Thymus (tissue), 11 donors: ENCODE results near the gene UBA52. TPM values are rescaled to one million over a fixed set of nuclear protein-coding genes. Genes with fewer than 3 reads are reported as not detected.
A peak's percentile ranks its signal among the peaks of the same experiment; 100 is the strongest.

Experiments
- DNase-seq, 9 donors: peaks; one replicate each; pipeline ENCODE4 v3.0.0-alpha.2; 2013; ENCODE audit warnings: low spot score in 9 of 9, low read depth in 6 of 9, missing footprints in 1 of 9
- H3K27ac ChIP-seq, 2 donors: one replicate each; pipeline ENCODE4 v1.5.1; 2013; ENCODE audit warnings: control low read depth in 1 of 2, low read depth in 1 of 2, low read length in 1 of 2, mild to moderate bottlenecking in 1 of 2, moderate library complexity in 1 of 2
- H3K27me3 ChIP-seq, 2 donors: one replicate each; pipeline ENCODE4 v1.5.1; 2013; ENCODE audit warnings: low read length in 1 of 2; ENCODE audit not compliant: control insufficient read depth in 2 of 2, insufficient read depth in 1 of 2
- H3K36me3 ChIP-seq, 2 donors: one replicate each; pipeline ENCODE4 v1.5.1; 2013; ENCODE audit warnings: low read length in 1 of 2, mild to moderate bottlenecking in 1 of 2, moderate library complexity in 1 of 2; ENCODE audit not compliant: control insufficient read depth in 2 of 2, insufficient read depth in 2 of 2
- H3K4me1 ChIP-seq, 2 donors: one replicate each; pipeline ENCODE4 v1.5.1; 2013; ENCODE audit warnings: low read length in 2 of 2; ENCODE audit not compliant: control insufficient read depth in 2 of 2, insufficient read depth in 2 of 2
- H3K4me3 ChIP-seq, 2 donors: one replicate each; pipeline ENCODE4 v1.5.1; 2013; ENCODE audit warnings: low read length in 2 of 2, control low read depth in 1 of 2, mild to moderate bottlenecking in 1 of 2
- H3K9me3 ChIP-seq, 2 donors: one replicate each; pipeline ENCODE4 v1.5.1; 2013; ENCODE audit warnings: low read length in 1 of 2, mild to moderate bottlenecking in 1 of 2; ENCODE audit not compliant: control insufficient read depth in 2 of 2, insufficient read depth in 1 of 2
- WGBS: extraction: QIAGEN DNeasy Blood & Tissue Kit; methylation state at CpG from one replicate; pipeline ENCODE4 v1.1.7; 2013; 5-methylcytosine and 5-hydroxymethylcytosine counted together
- polyA plus RNA-seq: library from polyadenylated mRNA; stranded (reverse); fragments of 200-250 nt; gene quantifications from one replicate; pipeline ENCODE4 v1.2.3, GENCODE V29; 2013
- total RNA-seq: library from RNA; stranded (reverse); fragments of 120-200 nt; gene quantifications from one replicate; pipeline ENCODE4 v1.2.4, GENCODE V29; 2013
- donor health status: healthy.

UBA52 gene
- total and polyA plus RNA-seq, 2 donors, result 1,270 to 1,679 TPM

DNA sequence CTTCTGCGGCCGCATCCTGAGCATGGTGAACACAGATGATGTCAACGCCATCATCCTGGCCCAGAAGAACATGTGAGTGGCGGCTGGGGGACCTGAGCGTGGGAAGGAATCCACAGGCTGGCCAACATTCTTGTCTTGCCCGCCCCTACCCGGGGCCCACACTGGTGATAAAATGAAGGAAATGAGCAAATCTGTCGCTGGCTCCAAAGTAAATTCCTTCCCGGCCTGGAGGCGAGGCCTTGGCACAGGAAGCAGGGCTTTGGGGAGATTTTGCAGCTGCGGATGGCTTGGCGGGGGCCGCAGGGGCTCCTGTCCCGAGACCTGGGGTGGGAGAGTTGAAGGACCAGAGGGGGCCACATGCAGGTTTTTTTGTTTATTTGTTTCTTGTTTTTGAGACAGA lies 9.6 kb upstream of the UBA52 start:
- peaks cover 0 to 4% of the 10 kb centered on the region in 2 donors for H3K9me3 ChIP-seq
- no peak for DNase-seq
- no peaks in the 10 kb centered on the region for H3K27me3 ChIP-seq
- 97% methylated on average over 14 of the region's 14 CpGs for WGBS
- H3K4me3 ChIP-seq, result no peak overlapping the region
- peaks cover 7 to 15% of the 10 kb centered on the region in 2 donors for H3K4me1 ChIP-seq
- no peak overlapping the region for H3K27ac ChIP-seq
- peaks cover 40 to 49% of the 10 kb centered on the region in 2 donors for H3K36me3 ChIP-seq

DNA sequence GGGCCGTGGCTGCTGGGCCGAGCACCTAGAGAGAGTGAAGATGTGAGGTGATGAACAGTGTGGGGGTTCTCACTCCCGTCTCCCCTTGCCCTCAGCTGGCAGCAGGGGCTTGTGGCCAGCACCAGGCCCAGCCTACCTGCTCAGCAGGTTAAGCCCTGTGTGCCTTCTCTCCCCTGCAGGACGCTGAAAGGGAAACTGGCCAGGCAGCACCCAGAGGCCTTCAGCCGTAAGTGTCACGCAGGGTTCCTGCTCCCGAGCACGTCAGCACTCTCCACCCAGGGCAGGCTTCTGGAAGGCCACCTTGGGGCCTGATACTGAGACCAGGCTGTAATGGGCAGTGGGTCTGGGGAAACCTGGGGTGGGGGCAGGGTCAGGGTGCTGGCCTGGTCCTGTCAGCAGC lies 4.7 kb upstream of the UBA52 start:
- no peaks in the 10 kb centered on the region for H3K27me3 ChIP-seq
- H3K4me3 ChIP-seq, result no peak overlapping the region
- H3K9me3 ChIP-seq, result no peaks in the 10 kb centered on the region
- no peak overlapping the region for H3K27ac ChIP-seq
- H3K4me1 ChIP-seq, result peaks cover 0 to 4% of the 10 kb centered on the region in 2 donors
- 98% methylated on average over 8 of the region's 8 CpGs for WGBS
- peaks cover 60 to 66% of the 10 kb centered on the region in 2 donors for H3K36me3 ChIP-seq
- DNase-seq, result no peak

DNA sequence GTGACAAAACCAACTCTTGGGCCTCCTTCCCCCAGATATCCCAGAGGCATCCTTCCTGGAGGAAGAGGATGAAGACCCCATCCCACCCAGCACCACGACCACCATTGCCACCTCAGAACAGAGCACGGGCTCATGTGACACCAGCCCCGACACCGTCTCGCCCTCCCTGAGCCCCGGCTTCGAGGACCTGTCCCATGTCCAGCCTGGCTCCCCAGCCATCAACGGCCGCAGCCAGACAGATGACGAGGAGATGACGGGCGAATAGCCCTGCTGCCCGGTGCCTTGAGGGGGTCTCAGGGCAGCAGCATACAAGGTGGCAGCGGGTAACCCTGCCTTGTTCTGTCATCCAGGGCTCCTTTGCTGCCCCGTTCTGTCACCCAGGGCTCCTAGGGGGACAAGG lies 3.3 kb upstream of the UBA52 start:
- H3K4me1 ChIP-seq, result peaks cover 12 to 15% of the 10 kb centered on the region in 2 donors
- 98% methylated on average over 15 of the region's 15 CpGs for whole genome bisulfite sequencing
- no peak for DNase-seq
- H3K4me3 ChIP-seq, result no peak overlapping the region
- H3K27ac ChIP-seq, result no peak overlapping the region
- peaks cover 52 to 62% of the 10 kb centered on the region in 2 donors for H3K36me3 ChIP-seq
- no peaks in the 10 kb centered on the region for H3K9me3 ChIP-seq
- no peaks in the 10 kb centered on the region for H3K27me3 ChIP-seq

- Histone ChIP-seq H3K4me1 (peaks cover 13 to 17% of the 10 kb centered on the region in 2 donors), H3K4me3 (no peak overlapping the region), H3K36me3 (peaks cover 31 to 52% of the 10 kb centered on the region in 2 donors), H3K27ac (no peak overlapping the region), H3K9me3 (no peaks in the 10 kb centered on the region), H3K27me3 (no peaks in the 10 kb centered on the region)
- DNase-seq, result no peak
- WGBS, result 98% methylated on average over 18 of the region's 18 CpGs
Measured at GRCh38 chr19:18574691-18575291, 3.1 kb downstream of the UBA52 start.

DNA sequence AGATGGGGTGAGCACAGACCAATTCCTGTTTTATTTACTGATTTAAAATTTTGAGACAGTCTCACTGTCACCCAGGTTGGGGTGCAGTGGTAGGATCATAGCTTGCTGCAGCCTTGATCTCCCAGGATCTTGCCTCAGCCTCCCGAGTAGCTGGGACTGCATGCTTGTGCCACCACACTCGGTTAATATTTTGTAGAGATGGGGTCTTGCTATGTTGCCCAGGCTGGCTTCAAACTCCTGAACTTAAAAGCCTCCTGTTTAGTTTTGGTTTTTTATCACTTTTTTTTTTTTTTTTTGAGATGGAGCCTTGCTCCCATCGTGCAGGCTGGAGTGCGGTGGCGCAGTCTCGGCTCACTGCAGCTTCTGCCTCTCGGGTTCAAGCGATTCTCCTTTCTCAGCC lies 4.7 kb downstream of the UBA52 start:
- Histone ChIP-seq H3K4me3 (no peak overlapping the region), H3K4me1 (peaks cover 13 to 14% of the 10 kb centered on the region in 2 donors), H3K36me3 (peaks cover 31 to 52% of the 10 kb centered on the region in 2 donors), H3K9me3 (no peaks in the 10 kb centered on the region), H3K27me3 (no peaks in the 10 kb centered on the region), H3K27ac (no peak overlapping the region)
- DNase-seq, result no peak
- 89% methylated on average over 8 of the region's 8 CpGs for WGBS

DNA sequence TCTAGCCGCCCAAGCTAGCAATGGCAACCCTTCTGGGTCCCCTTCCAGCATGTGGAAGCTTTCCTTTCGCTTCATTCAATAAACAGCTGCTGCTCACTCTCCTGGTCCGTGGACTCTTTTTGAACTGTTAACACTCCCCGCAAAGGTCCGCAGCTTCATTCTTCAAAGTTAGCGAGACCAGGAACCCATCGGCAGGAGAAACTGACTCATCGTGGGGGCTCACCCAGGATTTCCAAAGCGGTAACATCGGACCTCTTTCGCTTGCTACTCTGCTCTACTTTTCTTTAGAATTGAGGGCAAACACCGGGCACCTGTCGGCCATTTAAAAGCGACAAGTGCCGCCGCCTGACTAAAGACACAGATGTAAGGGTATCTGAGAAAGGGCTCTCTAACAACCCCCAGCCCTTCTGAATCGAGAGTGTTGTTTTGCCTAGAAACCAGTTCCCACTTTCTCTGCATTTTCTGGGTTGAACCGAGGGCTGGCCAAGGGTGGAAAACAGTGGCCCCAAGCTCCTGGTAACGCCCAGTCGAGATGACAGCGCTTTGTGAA lies 5.8 kb downstream of the UBA52 start:
- peaks cover 10 to 11% of the 10 kb centered on the region in 2 donors for H3K4me1 ChIP-seq
- DNase-seq, result no peak
- no peak overlapping the region for H3K27ac ChIP-seq
- no peaks in the 10 kb centered on the region for H3K9me3 ChIP-seq
- H3K4me3 ChIP-seq, result no peak overlapping the region
- no peaks in the 10 kb centered on the region for H3K27me3 ChIP-seq
- WGBS, result 97% methylated on average over 21 of the region's 21 CpGs
- peaks cover 31 to 52% of the 10 kb centered on the region in 2 donors for H3K36me3 ChIP-seq

DNA sequence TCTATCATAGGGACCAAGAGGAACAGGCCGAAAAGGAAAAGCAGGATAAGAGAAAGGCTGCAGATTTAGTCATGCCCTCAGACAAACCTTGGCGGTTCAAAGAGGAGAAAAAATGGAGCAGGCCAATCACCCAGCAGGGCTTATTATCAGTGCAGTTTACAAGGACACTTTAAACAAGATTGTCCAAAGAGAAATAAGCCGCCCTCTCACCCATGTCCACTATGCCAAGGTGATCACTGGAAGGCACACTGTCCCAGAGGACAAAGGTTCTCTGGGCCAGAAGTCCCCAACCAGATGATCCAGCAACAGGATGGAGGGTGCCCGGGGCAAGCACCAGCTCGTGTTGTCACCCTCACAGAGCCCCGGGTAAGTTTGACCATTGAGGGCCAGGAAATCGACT lies 8.7 kb downstream of the UBA52 start:
- peaks cover 0 to 1% of the 10 kb centered on the region in 2 donors for H3K4me1 ChIP-seq
- H3K27ac ChIP-seq, result no peak overlapping the region
- no peak for DNase-seq
- H3K9me3 ChIP-seq, result no peaks in the 10 kb centered on the region
- no peaks in the 10 kb centered on the region for H3K27me3 ChIP-seq
- H3K4me3 ChIP-seq, result no peak overlapping the region
- 79% methylated on average over 7 of the region's 7 CpGs for WGBS
- H3K36me3 ChIP-seq, result peaks cover 9 to 28% of the 10 kb centered on the region in 2 donors

GRCh38 chr19:18586306-18586705 lies 14.6 kb downstream of the UBA52 start:
- peaks cover 6 to 7% of the 10 kb centered on the region in 2 donors for H3K36me3 ChIP-seq
- 64% methylated on average over 2 of the region's 2 CpGs for WGBS
- no peak overlapping the region for H3K27ac ChIP-seq
- DNase-seq, result no peak
- H3K4me1 ChIP-seq, result peaks cover 13 to 31% of the 10 kb centered on the region in 2 donors
- H3K4me3 ChIP-seq, result no peak overlapping the region
- H3K27me3 ChIP-seq, result no peaks in the 10 kb centered on the region
- H3K9me3 ChIP-seq, result no peaks in the 10 kb centered on the region

DNA sequence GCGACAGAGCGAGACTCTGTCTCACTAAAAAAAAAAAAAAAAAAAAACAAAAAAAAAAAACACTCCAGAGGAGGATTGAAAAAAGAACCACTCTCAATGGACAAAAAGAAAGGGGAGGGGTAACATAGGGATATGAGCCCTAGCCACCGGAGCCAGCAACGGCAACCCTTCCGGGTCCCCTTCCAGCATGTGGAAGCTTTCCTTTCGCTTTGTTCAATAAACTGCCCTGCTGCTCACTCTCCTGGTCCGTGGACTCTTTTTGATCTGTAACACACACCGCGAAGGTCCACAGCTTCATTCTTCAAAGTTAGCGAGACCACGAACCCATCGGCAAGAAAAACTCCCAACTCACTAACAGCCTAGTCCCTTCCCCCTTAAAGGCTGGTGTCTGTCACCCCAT lies 15.9 kb downstream of the UBA52 start:
- H3K4me1 ChIP-seq, result peaks cover 13 to 31% of the 10 kb centered on the region in 2 donors

More for the DNA sequence above, 15.9 kb downstream of the UBA52 start:
- Histone ChIP-seq H3K36me3 (peaks cover 10% of the 10 kb centered on the region in 2 donors), H3K9me3 (no peaks in the 10 kb centered on the region), H3K27me3 (no peaks in the 10 kb centered on the region), H3K4me3 (no peak overlapping the region), H3K27ac (peak overlapping the region in 1 of 2 donors; percentile 8)
- WGBS, result 94% methylated on average over 12 of the region's 12 CpGs
- DNase-seq, result no peak
